Measurements from ENCODE around the gene SDK2. TPM values are rescaled to one million over a fixed set of nuclear protein-coding genes. Genes with fewer than 3 reads are reported as not detected.

Gene SDK2
- total RNA-seq, 1 donor, result under 0.01 TPM

GRCh38 chr17:73393381-73393780 is 250.9 kb downstream of the SDK2 start:
- H2AFZ ChIP-seq (ENCODE audit: low read length), result no peak overlapping the region
- H3K27ac ChIP-seq (ENCODE audit: low read depth, low read length), result no peak overlapping the region
- no peak for TF ChIP-seq CTCF (IDR thresholded peaks at IDR 0.05; ENCODE audit: extremely low read depth, low read depth, low read length)

GRCh38 chr17:73391331-73392265 is 252.6 kb downstream of the SDK2 start:
- Histone ChIP-seq H4K20me1 (ENCODE audit: insufficient read depth, low read length) (no peaks in the 10 kb centered on the region), H3K27ac (ENCODE audit: low read depth, low read length) (no peak overlapping the region), H3K27me3 (ENCODE audit: insufficient read depth, low read length) (peaks cover 9% of the 10 kb centered on the region), H3K36me3 (ENCODE audit: insufficient read depth, low read length) (no peaks in the 10 kb centered on the region), H3K4me3 (ENCODE audit: insufficient read depth, low read length) (no peak overlapping the region), H3K9me3 (ENCODE audit: low read depth, low read length) (no peaks in the 10 kb centered on the region), H3K4me2 (ENCODE audit: insufficient read depth, low read length) (no peak overlapping the region), H3K79me2 (ENCODE audit: insufficient read depth, low read length) (no peaks in the 10 kb centered on the region), H2AFZ (ENCODE audit: low read length) (no peak overlapping the region), H3K4me1 (ENCODE audit: insufficient read depth, low read length) (no peaks in the 10 kb centered on the region)
- TF ChIP-seq CTCF (IDR thresholded peaks at IDR 0.05; ENCODE audit: extremely low read depth, low read depth, low read length), result no peak
- peak; percentile 58 for DNase-seq (ENCODE audit: insufficient read length, low spot score, missing footprints)

More at GRCh38 chr17:73393381-73393780, 250.9 kb downstream of the SDK2 start:
- peaks cover 18% of the 10 kb centered on the region for H3K27me3 ChIP-seq (ENCODE audit: insufficient read depth, low read length)
- H3K79me2 ChIP-seq (ENCODE audit: insufficient read depth, low read length), result no peaks in the 10 kb centered on the region
- H3K36me3 ChIP-seq (ENCODE audit: insufficient read depth, low read length), result no peaks in the 10 kb centered on the region
- no peak overlapping the region for H3K4me2 ChIP-seq (ENCODE audit: insufficient read depth, low read length)
- no peaks in the 10 kb centered on the region for H4K20me1 ChIP-seq (ENCODE audit: insufficient read depth, low read length)
- peaks cover 5% of the 10 kb centered on the region for H3K4me1 ChIP-seq (ENCODE audit: insufficient read depth, low read length)
- peak; percentile 74 for DNase-seq (ENCODE audit: insufficient read length, low spot score, missing footprints)
- no peak overlapping the region for H3K4me3 ChIP-seq (ENCODE audit: insufficient read depth, low read length)
- no peaks in the 10 kb centered on the region for H3K9me3 ChIP-seq (ENCODE audit: low read depth, low read length)

GRCh38 chr17:73390851-73391250 is 253.4 kb downstream of the SDK2 start:
- no peak overlapping the region for H3K4me2 ChIP-seq (ENCODE audit: insufficient read depth, low read length)
- peaks cover 3% of the 10 kb centered on the region for H3K27me3 ChIP-seq (ENCODE audit: insufficient read depth, low read length)
- H3K36me3 ChIP-seq (ENCODE audit: insufficient read depth, low read length), result no peaks in the 10 kb centered on the region
- peak; percentile 48 for DNase-seq (ENCODE audit: insufficient read length, low spot score, missing footprints)
- no peaks in the 10 kb centered on the region for H3K9me3 ChIP-seq (ENCODE audit: low read depth, low read length)
- no peak overlapping the region for H3K27ac ChIP-seq (ENCODE audit: low read depth, low read length)
- no peaks in the 10 kb centered on the region for H3K79me2 ChIP-seq (ENCODE audit: insufficient read depth, low read length)
- H4K20me1 ChIP-seq (ENCODE audit: insufficient read depth, low read length), result no peaks in the 10 kb centered on the region
- no peak overlapping the region for H2AFZ ChIP-seq (ENCODE audit: low read length)
- H3K4me1 ChIP-seq (ENCODE audit: insufficient read depth, low read length), result no peaks in the 10 kb centered on the region
- H3K4me3 ChIP-seq (ENCODE audit: insufficient read depth, low read length), result no peak overlapping the region
- no peak for TF ChIP-seq CTCF (IDR thresholded peaks at IDR 0.05; ENCODE audit: extremely low read depth, low read depth, low read length)

GRCh38 chr17:73390221-73390620 is 254.0 kb downstream of the SDK2 start:
- no peaks in the 10 kb centered on the region for H3K36me3 ChIP-seq (ENCODE audit: insufficient read depth, low read length)
- no peaks in the 10 kb centered on the region for H3K4me1 ChIP-seq (ENCODE audit: insufficient read depth, low read length)
- TF ChIP-seq CTCF (IDR thresholded peaks at IDR 0.05; ENCODE audit: extremely low read depth, low read depth, low read length), result no peak
- no peak overlapping the region for H3K4me2 ChIP-seq (ENCODE audit: insufficient read depth, low read length)
- H4K20me1 ChIP-seq (ENCODE audit: insufficient read depth, low read length), result no peaks in the 10 kb centered on the region
- no peaks in the 10 kb centered on the region for H3K27me3 ChIP-seq (ENCODE audit: insufficient read depth, low read length)
- no peak overlapping the region for H3K27ac ChIP-seq (ENCODE audit: low read depth, low read length)
- no peak for DNase-seq (ENCODE audit: insufficient read length, low spot score, missing footprints)
- no peak overlapping the region for H2AFZ ChIP-seq (ENCODE audit: low read length)
- H3K4me3 ChIP-seq (ENCODE audit: insufficient read depth, low read length), result no peak overlapping the region
- no peaks in the 10 kb centered on the region for H3K79me2 ChIP-seq (ENCODE audit: insufficient read depth, low read length)
- H3K9me3 ChIP-seq (ENCODE audit: low read depth, low read length), result no peaks in the 10 kb centered on the region
